HG03575 (cell line): ENCODE results near the gene EIF3K.
"Not testable (repeated sequence)": the region's sequence is repeated elsewhere in the genome, so short reads cannot be mapped to it uniquely, and the experiment has no call there.

Experiments
- ATAC-seq: cut with Tn5 transposase; IDR thresholded peaks from one replicate; pipeline ENCODE4 v1.9.1; 2021; ENCODE audit not compliant: unreplicated experiment, insufficient number of reproducible peaks, low FRiP score; ENCODE audit errors: extremely low read depth

Gene EIF3K

GRCh38 chr19:38617283-38617763, 1.7 kb upstream of the EIF3K start:
- ATAC-seq: no peak

- no peak for ATAC-seq
Measured at GRCh38 chr19:38617764-38618589, 1.0 kb upstream of the EIF3K start, which contains the start of gene MAP4K1. MAP4K1 (minus strand) TSS chr19:38617953; CDS start chr19:38617895, 58 bp downstream.

- no peak for ATAC-seq
Measured at GRCh38 chr19:38619361-38620174, 580 bp downstream of the EIF3K start.

- no peak for ATAC-seq
Measured at GRCh38 chr19:38624822-38625221, 5.8 kb downstream of the EIF3K start.

- no peak for ATAC-seq
Measured at GRCh38 chr19:38626401-38626800, 7.4 kb downstream of the EIF3K start.

GRCh38 chr19:38629568-38629967, 10.6 kb downstream of the EIF3K start:
- ATAC-seq: no peak

- ATAC-seq: not testable (repeated sequence)
Measured at GRCh38 chr19:38631301-38631700, 12.3 kb downstream of the EIF3K start.

- not testable (repeated sequence) for ATAC-seq
Measured at GRCh38 chr19:38631811-38632475, 13.0 kb downstream of the EIF3K start.

GRCh38 chr19:38632476-38633213, 13.7 kb downstream of the EIF3K start:
- no peak for ATAC-seq

- no peak for ATAC-seq
Measured at GRCh38 chr19:38634757-38635482, 15.9 kb downstream of the EIF3K start.

- no peak for ATAC-seq
Measured at GRCh38 chr19:38635483-38636399, 16.8 kb downstream of the EIF3K start.

- ATAC-seq: no peak
Measured at GRCh38 chr19:38638461-38638860, 19.5 kb downstream of the EIF3K start.

GRCh38 chr19:38639679-38640078, 20.7 kb downstream of the EIF3K start:
- no peak for ATAC-seq

GRCh38 chr19:38640368-38640767, 21.4 kb downstream of the EIF3K start:
- no peak for ATAC-seq

GRCh38 chr19:38642176-38642575, 23.2 kb downstream of the EIF3K start:
- no peak for ATAC-seq

GRCh38 chr19:38644719-38645118, 25.7 kb downstream of the EIF3K start:
- no peak for ATAC-seq

- ATAC-seq: no peak
Measured at GRCh38 chr19:38647368-38647965, 28.5 kb downstream of the EIF3K start, which contains the start of gene ACTN4. ACTN4 (plus strand) TSS chr19:38647649; CDS start chr19:38647746, 97 bp downstream.
